Hepatocyte (in vitro differentiated cells): ENCODE data around the gene ASAP2.

Experiments used
- CTCF ChIP-seq: fragments of 200-600 bp; sonication (generic); IDR thresholded peaks from 2 replicates; pipeline ENCODE4 v1.5.1; 2016; ENCODE audit warnings: antibody characterized with exemption, mild to moderate bottlenecking; ENCODE audit not compliant: poor library complexity
- EZH2 ChIP-seq: fragments of 200-600 bp; sonication (generic); IDR thresholded peaks from 2 replicates; pipeline ENCODE4 v1.6.1; 2016; ENCODE audit warnings: antibody characterized with exemption, mild to moderate bottlenecking, borderline replicate concordance
- EZH2phosphoT487 ChIP-seq: fragments of 200-600 bp; sonication (generic); IDR thresholded peaks from one replicate; pipeline ENCODE4 v1.6.1; 2018; ENCODE audit warnings: antibody characterized with exemption, mild to moderate bottlenecking, low read depth, moderate library complexity; ENCODE audit not compliant: unreplicated experiment, severe bottlenecking

- no peak for TF ChIP-seq CTCF
- TF ChIP-seq EZH2phosphoT487, result no peak
- TF ChIP-seq EZH2, result no peak
Measured at GRCh38 chr2:9158786-9159779, 47.5 kb upstream of the ASAP2 start.
